HepG2 (cell line): ENCODE measurements around the gene CAMK1. TPM values are rescaled to one million over a fixed set of nuclear protein-coding genes. Genes with fewer than 3 reads are reported as not detected.

Experiments used
- DDIT3 ChIP-seq: sonication (generic); formaldehyde crosslinking; IDR thresholded peaks from 2 replicates; pipeline ENCODE4 v1.4.0; 2020; ENCODE audit warnings: mild to moderate bottlenecking, missing genetic modification reagents
- GTF2F1 ChIP-seq: fragments of 150-350 bp; IDR thresholded peaks from 2 replicates; pipeline ENCODE4 v1.6.1; 2014; ENCODE audit warnings: low read length
- HOXA9 ChIP-seq: sonication (generic); formaldehyde crosslinking; IDR thresholded peaks from 2 replicates; pipeline ENCODE4 v1.8.1; 2022; ENCODE audit warnings: missing genetic modification reagents, mild to moderate bottlenecking, moderate library complexity, borderline replicate concordance
- KAT2B ChIP-seq: fragments of 150-350 bp; IDR thresholded peaks from 2 replicates; pipeline ENCODE4 v1.6.1; 2014; ENCODE audit warnings: low read depth, low read length, borderline replicate concordance
- MXD4 ChIP-seq: IDR thresholded peaks from 2 replicates; pipeline ENCODE4 v1.6.1; 2016; ENCODE audit warnings: mild to moderate bottlenecking, missing biosample characterization, missing genetic modification reagents
- NR2F1 ChIP-seq, 2 experiments: fragments of 450-650 bp in 1 of 2; formaldehyde crosslinking in 1 of 2; IDR thresholded peaks; 2 replicates each; pipeline versions ENCODE4 v1.5.0 to v1.6.1; 2016 to 2020; ENCODE audit warnings: mild to moderate bottlenecking in 1 of 2, missing compliant biosample characterization in 1 of 2, missing genetic modification reagents in 1 of 2, moderate library complexity in 1 of 2
- PBX3 ChIP-seq: sonication (generic); formaldehyde crosslinking; IDR thresholded peaks from 2 replicates; pipeline ENCODE4 v1.8.1; 2023; ENCODE audit warnings: missing genetic modification reagents, inconsistent platforms, borderline replicate concordance
- POGK ChIP-seq: sonication (generic); formaldehyde crosslinking; conservative IDR thresholded peaks from 2 replicates; pipeline ENCODE4 v1.8.0; 2022; ENCODE audit warnings: mild to moderate bottlenecking, moderate library complexity, missing genetic modification reagents
- RAD21 ChIP-seq: fragments of 450-650 bp; formaldehyde crosslinking; IDR thresholded peaks from 2 replicates; pipeline ENCODE4 v1.5.0; 2020; ENCODE audit warnings: mild to moderate bottlenecking
- RNF219 ChIP-seq: sonication (generic); formaldehyde crosslinking; IDR thresholded peaks from 2 replicates; pipeline ENCODE4 v1.5.0; 2020; ENCODE audit warnings: mild to moderate bottlenecking, missing genetic modification reagents
- SAFB2 ChIP-seq: sonication (generic); formaldehyde crosslinking; IDR thresholded peaks from 2 replicates; pipeline ENCODE4 v1.5.1; 2020; ENCODE audit warnings: missing genetic modification reagents, low read depth, mild to moderate bottlenecking, borderline replicate concordance
- SYNCRIP ChIP-seq: fragments of 200-400 bp; formaldehyde crosslinking; IDR thresholded peaks from 2 replicates; pipeline ENCODE4 v1.6.1; 2018; ENCODE audit warnings: mild to moderate bottlenecking, low read depth, low read length; ENCODE audit not compliant: insufficient read depth
- U2AF1 ChIP-seq: fragments of 200-400 bp; formaldehyde crosslinking; optimal IDR thresholded peaks from 2 replicates; pipeline ENCODE3; 2017; ENCODE audit warnings: mild to moderate bottlenecking, low read depth, low read length
- ZNF18 ChIP-seq: sonication (generic); formaldehyde crosslinking; IDR thresholded peaks from 2 replicates; pipeline ENCODE4 v1.8.0; 2022; ENCODE audit warnings: mild to moderate bottlenecking, missing genetic modification reagents; ENCODE audit not compliant: insufficient replicate concordance
- ZNF263 ChIP-seq: sonication (generic); formaldehyde crosslinking; IDR thresholded peaks from 2 replicates; pipeline ENCODE4 v1.4.0; 2020; ENCODE audit warnings: missing genetic modification reagents
- ZNF512B ChIP-seq: sonication (generic); formaldehyde crosslinking; IDR thresholded peaks from 2 replicates; pipeline ENCODE4 v1.5.1; 2020; ENCODE audit warnings: missing genetic modification reagents, mild to moderate bottlenecking, borderline replicate concordance
- ZNF720 ChIP-seq: sonication (generic); formaldehyde crosslinking; IDR thresholded peaks from 2 replicates; pipeline ENCODE4 v1.4.0; 2020; ENCODE audit warnings: missing genetic modification reagents
- ZNF788 ChIP-seq: sonication (generic); formaldehyde crosslinking; IDR thresholded peaks from 2 replicates; pipeline ENCODE4 v1.5.0; 2020; ENCODE audit warnings: mild to moderate bottlenecking, missing genetic modification reagents, borderline replicate concordance
- polyA plus RNA-seq, 8 experiments: library from polyadenylated mRNA; depleted of rRNA in 3 of 8; stranded (reverse) in 7 of 8; unstranded in 1 of 8; fragments of >200 nt; fragmentation: Illumina TruSeq in 4 of 8; extraction: Trizol in 4 of 8; gene quantifications; 2 replicates each; pipeline versions ENCODE4 v1.2.1 to v1.2.3, GENCODE V29; 2011 to 2016; ENCODE audit warnings: low read depth in 4 of 8, missing spikeins in 1 of 8, mixed read lengths in 1 of 8; ENCODE audit not compliant: insufficient read depth in 1 of 8
- total RNA-seq, 5 experiments: library from RNA; depleted of rRNA; stranded (reverse); fragments of >200 nt; fragmentation: Illumina TruSeq; extraction: Trizol; gene quantifications; 2 replicates each; pipeline ENCODE4 v1.2.3, GENCODE V29; 2016; ENCODE audit warnings: low read depth in 1 of 5

Gene CAMK1
- total and polyA plus RNA-seq, 2 of the 13 experiments (the other 11 are each of a cell fraction or from before 2014, with no cell fraction given), result 26.4 to 53.3 TPM

DNA sequence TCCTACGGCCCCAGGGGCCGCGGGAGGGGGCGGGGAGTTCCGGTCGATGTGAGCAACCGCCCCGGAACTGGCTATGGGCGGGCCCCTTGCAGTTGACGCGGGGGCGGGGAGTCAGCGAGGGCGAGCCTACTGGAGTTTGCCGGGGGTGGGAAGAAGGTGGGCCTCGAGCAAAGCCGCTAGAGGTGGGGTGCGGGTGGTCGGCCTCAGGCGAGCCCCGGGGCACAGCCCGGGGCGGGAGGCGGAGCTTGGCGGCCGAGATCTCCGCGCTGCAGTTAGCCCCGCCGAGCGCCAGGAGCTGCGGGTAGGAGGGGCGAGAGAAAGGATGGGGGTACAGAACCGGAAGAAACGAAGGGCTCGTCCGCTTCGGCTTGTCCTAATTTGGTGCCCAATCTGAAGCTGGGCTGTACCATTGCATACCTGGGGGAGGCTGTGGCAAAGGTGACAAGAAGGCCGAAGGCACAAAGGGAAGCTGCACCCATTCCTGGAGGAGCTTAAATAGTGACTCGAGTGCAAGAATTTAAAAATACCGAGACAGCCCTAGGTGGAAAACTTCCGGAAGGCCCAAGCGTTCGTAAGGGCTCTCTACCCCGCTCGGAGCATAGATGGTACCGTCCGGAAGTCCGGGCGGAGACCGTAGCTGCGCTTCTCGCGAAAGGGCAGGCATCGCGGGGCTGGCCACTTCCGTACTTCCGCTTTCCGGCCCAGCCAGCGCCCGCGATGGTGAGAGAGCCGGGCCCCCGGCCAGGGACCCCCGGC lies 22.8 kb upstream of the CAMK1 start, which contains the start of the genes ARPC4 and TADA3 (continued):
- TF ChIP-seq ZNF18 (CRISPR knock-in tag) (no peak), POGK (CRISPR knock-in tag) (no peak; the same call in 1 of the 2 replicates), ZNF788 (no peak), ZNF263 (CRISPR knock-in tag) (no peak), KAT2B (no peak), RAD21 (CRISPR knock-in tag) (peak; percentile 30; the same call in 1 of the 2 replicates), ZNF512B (CRISPR knock-in tag) (no peak), NR2F1 (CRISPR knock-in tag; IDR thresholded peaks at IDR 0.05) (no peak), GTF2F1 (no peak), ZNF720 (CRISPR knock-in tag) (no peak), DDIT3 (CRISPR knock-in tag) (no peak), U2AF1 (no peak), SAFB2 (no peak), HOXA9 (peak; percentile 35; the same call in 1 of the 2 replicates), PBX3 (CRISPR knock-in tag) (no peak), RNF219 (CRISPR knock-in tag) (no peak), SYNCRIP (no peak), MXD4 (CRISPR knock-in tag) (peak; percentile 72; the same call in 1 of the 2 replicates)
